Neural cell (in vitro differentiated cells): ENCODE results near the gene RIPOR2.

ENCODE experiments used
- CTCF ChIP-seq: fragments of 450-650 bp; IDR thresholded peaks from 2 replicates; pipeline ENCODE4 v1.5.1; 2014; ENCODE audit warnings: antibody characterized with exemption, mild to moderate bottlenecking, moderate library complexity; ENCODE audit not compliant: poor library complexity, severe bottlenecking
- EP300 ChIP-seq: fragments of 450-650 bp; conservative IDR thresholded peaks from 2 replicates; pipeline ENCODE4 v1.6.1; 2014; ENCODE audit warnings: antibody characterized with exemption, mild to moderate bottlenecking, moderate library complexity; ENCODE audit not compliant: poor library complexity, severe bottlenecking
- EZH2 ChIP-seq: fragments of 200-600, 300-800 bp; shearing (Covaris generic), sonication (generic); IDR thresholded peaks from 2 replicates; pipeline ENCODE4 v1.6.1; 2014; ENCODE audit warnings: antibody characterized with exemption, low read length, borderline replicate concordance, mild to moderate bottlenecking; ENCODE audit not compliant: insufficient read depth, poor library complexity, severe bottlenecking
- TAF1 ChIP-seq: IDR thresholded peaks from 2 replicates; pipeline ENCODE4 v1.6.1; 2012; ENCODE audit warnings: low read depth

GRCh38 chr6:24824142-24824938 is 111.4 kb downstream of the RIPOR2 start:
- TF ChIP-seq EP300 (no peak), CTCF (no peak), TAF1 (no peak), EZH2 (no peak)
